Measurements from ENCODE around the gene HAT1. TPM values are rescaled to one million over a fixed set of nuclear protein-coding genes. Genes with fewer than 3 reads are reported as not detected.

The HAT1 gene
- total RNA-seq, 1 donor from 2014 or later = 25.3 TPM

DNA sequence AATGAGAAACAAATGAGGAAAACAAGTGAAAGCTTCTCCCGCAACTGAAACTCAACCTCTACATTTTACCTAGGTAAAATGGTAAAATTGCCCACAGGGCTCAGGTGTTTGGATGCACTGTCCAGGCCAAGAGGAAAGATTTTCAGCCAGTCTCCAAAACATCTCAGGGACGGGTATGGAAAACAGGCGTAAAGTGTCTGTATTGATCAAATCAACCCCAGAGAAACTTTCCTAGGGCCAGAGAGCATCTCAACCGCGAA is 361 bp upstream of the HAT1 start:
- ATAC-seq = no peak

DNA sequence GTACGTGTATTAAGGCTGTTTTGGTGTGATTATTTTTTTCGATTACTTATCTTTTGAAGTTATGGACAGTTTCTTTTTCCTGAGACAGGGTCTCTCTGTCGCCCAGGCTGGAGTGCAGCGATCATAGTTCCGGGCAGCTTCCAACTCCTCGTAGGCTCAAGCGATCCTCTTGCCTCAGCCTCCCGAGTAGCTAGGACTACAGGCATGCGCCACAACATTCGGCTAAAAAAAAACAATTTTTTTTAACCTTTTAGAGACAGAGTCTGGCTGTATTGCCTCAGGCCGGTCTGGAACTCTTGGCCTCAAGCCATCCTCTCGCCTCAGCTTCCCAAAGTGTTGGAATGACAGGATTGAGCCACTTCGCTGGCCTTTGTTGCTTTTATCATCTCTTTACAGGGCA is 945 bp downstream of the HAT1 start:
- no peak for ATAC-seq

DNA sequence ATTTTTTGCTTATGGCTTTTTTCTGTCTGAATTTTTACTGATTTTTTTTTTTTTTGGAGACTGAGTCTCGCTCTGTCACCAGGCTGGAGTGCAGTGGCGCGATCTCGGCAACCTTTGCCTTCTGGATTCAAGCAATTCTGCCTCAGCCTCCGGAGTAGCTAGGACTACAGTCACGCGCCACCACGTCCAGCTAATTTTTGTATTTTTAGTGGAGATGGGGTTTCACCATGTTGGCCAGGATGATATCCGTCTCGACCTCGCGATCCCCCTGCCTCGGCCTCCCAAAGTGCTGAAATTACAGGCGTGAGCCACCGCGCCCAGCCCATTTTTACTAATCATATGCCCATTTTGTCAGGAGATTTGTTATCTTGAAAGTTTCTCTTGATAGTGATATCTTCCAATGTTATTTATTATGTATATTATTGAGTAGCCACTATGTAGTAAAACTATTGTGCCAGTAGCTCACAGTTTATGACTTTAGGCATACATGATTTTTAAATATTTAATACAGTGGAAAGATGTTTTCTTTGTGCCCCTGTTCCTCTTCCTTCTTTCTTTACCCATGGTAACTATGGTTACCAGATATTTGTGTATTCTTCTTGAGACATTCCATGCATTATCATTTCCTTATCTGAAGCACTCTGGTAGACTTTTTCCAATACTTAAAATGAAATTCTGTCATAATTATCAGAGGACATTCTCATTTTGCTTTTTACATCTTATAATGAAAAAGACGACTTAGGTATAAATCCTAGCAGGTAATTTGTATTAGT is 2.1 kb downstream of the HAT1 start:
- no peak for ATAC-seq

DNA sequence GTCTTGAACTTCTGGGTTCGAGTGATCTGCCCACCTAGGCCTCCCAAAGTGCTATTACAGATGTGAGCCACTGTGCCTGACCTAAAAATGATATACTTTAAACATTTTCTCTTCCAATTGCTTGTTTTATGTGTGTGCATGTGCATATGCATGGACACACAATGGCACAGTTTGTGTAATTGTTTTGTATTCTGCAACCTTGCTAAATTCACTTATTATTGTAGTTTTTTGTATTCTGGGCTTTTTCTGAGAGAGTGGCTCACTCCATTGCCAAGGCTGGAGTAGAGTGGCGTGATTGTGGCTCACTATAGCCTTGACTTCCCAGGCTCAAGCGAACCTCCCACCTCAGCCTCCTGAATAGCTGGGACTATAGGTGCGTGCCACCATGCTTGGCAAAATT is 8.1 kb downstream of the HAT1 start:
- ATAC-seq = no peak

DNA sequence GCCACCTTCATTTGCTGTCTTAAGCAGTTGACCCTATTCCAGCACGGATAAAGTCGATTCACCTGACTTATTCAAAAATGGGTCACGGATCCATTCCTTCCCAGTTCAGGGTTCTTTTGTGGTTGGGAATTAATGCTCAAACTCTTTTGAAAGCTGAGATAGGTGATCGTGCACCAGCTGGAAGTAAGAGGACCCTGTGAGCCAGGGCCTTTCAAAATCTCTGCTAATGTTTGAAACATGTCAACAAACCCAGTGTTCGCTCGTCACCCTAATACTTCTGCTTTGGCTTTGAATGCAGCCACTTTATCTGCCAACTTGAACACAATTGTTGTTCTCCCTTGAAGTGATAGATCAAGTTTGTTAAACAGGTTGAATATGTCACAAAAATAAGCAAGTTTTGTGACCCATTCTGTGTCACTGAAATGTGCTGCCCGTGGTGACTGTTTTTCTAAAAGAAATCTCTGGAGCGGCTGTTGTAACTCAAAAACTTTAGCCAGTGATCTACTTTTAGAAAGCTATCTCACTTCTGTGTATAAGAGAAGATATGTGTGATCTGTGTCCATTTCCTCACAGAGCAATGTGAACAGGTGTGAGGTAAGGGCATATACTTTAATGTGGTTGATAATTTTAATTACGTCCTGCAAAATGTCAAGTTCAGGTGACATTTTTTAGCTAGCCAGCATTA is 16.9 kb downstream of the HAT1 start:
- no peak for ATAC-seq

DNA sequence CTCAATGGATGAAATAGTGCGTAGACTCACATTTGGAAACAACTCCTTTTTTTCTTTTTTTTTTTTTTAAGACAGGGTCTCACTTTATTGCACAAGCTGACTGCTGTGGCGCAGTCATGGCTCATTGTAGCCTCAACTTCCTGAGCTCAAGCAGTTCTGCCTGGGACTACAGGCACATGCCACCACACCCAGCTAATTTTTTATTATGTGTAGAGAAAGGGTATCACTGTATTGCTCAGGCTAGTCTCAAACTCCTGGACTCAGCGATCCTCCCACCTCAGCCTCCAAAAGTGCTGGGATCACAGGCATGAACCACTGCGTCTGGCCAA is 17.4 kb downstream of the HAT1 start:
- no peak for ATAC-seq

DNA sequence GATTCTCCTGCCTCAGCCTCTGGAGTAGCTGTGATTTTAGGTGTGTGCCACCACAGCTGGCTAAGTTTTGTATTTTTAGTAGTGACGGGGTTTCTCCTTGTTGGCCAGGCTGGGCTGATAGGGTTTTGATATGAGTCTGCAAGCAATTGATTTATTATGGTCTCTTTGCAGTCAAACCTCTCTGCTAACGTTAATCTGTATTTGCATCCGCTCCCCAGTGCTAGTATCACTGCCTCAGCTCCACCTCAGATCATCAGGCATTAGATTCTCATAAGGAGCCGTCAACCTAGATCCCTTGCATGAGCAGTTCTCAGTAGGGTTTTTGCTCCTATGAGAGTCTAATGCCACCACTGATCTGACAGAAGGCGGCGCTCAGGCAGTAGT is 19.0 kb downstream of the HAT1 start:
- ATAC-seq = no peak

DNA sequence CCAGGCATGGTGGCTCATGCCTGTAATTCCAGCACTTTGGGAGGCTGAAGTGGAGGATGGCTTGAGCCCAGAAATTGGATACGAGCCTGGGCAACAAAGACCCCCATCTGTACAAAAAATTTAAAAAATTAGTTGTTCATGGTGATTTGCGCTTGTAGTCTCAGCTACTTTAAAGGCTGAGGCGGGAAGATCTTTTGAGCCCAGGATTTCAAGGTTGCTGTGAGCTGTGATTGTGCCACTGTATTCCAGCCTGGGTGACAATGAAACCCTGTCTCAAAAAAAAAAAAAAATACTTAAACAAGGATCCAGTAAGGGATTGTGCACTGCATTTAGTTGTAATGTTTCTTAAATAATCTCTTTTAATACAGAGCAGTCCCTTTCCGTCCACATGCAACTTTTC is 21.6 kb downstream of the HAT1 start:
- ATAC-seq = no peak

DNA sequence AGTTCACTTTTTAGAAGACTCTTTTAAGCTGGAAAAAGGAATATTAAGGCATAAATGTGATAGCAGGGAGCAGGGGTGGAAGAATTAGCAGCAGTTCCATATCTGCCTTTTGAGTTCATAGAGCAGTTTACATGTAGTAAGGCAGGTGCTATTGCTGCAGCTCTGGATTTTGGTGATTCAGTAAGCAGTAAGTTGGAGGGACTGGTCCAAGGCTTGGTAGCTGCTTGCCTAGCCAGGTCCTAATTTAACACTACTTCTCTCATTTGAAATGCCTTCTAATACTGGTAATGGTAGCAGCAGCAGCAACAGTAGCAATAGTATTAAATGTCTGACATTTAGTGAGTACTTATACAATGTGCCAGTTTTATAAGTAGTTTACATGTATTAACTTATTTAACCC is 30.0 kb downstream of the HAT1 start:
- no peak for ATAC-seq

DNA sequence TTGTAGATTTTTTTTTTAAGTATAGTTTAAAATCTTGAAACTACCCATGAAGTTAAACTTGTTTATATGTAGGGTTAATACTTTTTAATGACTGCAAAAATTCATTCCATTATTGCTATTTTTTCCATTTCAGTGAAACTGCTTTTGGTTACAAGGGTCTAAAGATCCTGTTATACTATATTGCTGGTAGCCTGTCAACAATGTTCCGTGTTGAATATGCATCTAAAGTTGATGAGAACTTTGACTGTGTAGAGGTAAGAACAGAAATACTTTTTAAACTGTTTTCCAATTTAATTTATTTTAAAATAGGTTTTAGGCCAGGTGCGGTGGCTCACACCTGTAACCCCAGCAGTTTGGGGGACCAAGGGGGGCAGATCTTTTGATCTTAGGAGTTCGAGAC is 30.5 kb downstream of the HAT1 start:
- no peak for ATAC-seq

DNA sequence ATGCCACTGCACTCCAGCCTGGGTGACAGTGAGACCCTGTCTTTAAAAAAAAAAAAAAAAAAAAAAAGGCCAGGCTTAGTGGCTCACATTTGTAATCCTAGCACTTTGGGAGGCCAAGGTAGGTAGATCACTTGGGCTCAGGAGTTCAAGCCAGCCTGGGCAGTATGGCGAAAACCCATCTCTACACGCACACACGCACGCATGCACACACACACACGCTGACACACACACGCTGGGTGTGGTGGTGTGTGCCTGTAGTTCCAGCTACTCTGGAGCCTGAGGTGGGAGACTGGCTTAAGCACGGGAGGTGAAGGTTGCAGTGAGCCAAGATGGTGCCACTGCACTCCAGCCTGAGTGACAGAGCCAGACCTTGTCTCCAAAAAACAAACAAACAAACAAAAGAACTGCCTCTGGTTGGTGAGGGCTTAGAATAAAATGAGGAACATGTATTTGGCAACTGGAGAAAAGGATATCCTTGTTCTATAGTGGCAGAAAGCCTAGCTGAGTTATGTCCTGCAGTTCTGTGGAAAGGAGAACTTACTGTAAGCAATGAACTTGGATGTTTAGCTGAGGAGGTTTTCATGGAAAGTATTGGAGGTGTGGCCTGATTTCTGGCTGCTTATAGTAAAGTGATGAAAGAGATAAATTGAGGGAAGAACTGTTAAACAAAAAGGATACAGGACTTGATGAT is 34.0 kb downstream of the HAT1 start:
- ATAC-seq = no peak

DNA sequence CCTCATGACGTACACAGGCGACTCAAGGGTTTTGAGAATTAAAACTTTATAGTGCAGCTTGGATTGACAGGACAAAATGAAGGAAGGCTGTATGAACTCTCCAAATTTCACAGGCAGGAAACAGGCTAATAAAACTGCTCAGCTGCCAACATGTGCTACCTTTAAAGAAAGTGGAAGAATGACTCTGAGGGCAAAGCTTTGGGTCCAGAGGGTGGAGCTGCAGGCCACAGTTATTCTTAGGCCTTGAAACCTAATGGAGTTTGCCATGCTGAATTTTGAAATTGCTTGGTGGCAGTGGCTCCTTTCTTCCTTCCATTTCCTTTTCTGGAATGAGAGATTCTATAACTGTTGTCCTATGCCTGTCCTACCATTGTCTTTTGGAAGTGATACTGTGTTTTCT is 34.8 kb downstream of the HAT1 start:
- ATAC-seq = no peak

DNA sequence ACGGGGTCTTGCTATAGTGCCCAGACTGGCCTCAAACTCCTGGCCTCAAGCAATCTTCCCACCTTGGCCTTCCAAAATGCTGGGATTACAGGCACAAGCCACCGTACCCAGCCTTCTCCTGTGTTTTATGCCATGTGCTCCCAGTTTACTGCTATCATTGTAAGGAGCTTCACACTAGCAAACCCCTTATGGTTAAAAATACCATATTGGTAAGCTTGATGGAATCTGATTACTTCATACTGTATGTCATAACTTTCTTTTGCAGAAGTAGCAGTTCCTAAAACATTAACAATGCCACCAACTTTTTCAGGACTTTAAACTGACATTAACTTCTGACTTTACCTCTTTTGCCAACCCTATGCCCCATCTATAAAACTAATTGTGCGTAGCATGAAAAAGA is 36.2 kb downstream of the HAT1 start:
- ATAC-seq = no peak

DNA sequence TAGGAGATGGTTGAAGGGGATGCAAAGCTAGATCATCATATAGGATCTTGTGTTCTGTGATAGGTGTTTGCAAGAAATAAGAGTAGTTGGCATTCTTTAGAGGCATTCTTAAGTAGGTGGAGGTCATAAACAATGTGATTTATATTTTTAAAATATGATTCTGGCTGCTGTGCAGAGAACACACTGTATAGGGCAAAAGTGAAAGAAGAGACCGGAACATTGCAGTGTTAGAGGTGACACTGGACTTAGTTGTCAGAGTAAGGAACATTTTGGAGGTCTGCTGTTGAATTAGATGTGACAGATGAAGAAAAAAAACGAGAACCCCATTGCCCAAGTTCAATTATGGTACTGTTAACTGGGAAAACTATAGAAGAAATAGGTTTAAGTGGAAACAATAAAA is 37.7 kb downstream of the HAT1 start:
- no peak for ATAC-seq

DNA sequence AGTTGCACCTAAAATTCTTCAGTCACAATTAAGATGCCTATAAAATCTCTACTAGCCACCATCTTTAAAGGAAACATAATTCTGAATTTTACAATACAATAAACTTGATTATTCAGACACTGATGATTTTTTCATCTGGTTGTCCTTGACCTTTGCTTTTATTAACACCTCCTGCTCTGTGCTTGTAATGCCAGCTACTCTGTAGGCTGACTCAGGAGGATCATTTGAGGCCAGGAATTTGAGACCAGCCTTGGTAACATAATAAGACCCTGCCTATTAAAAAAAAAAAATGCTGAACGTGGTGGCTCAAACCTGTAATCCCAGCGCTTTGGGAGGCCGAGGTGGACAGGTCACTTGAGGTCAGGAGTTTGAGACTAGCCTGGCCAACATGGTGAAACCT is 38.3 kb downstream of the HAT1 start:
- ATAC-seq = no peak

DNA sequence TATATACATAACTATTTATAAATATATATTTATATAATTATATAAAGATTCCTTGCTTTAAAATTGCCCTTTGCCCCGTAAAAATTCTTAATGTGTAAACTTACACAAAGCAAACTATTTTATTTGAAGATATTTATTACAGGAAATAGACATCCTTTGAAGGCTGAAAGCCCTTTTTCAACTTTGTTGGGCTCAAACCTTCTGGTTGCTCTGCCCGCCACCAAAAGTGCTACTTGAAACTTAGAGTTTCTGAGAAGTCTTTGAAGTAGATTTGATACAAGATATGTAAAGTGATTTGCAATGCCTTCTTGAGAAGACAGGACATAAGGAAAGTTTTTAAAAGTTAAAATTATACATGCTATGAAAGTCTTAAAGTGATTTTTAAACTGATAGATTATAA is 40.9 kb downstream of the HAT1 start:
- no peak for ATAC-seq

DNA sequence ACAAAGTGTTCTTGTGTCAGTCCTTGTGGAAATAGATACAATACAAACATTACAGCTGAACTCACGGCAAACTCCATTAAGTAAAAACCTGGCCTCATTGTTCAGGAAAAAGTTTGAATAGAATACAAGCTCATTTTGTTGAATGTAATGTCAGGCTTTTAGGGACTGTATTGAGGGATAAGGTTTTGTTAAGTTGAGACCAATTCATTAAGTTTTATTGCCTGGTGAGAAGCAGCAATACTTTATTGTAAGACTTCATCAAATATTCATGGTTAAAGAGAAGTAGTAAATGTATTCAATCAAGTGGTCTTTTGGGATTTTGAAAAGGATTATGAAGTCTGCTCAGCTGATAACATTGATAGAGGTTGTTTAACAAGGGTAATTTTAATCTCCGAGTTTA is 42.0 kb downstream of the HAT1 start:
- ATAC-seq = no peak

DNA sequence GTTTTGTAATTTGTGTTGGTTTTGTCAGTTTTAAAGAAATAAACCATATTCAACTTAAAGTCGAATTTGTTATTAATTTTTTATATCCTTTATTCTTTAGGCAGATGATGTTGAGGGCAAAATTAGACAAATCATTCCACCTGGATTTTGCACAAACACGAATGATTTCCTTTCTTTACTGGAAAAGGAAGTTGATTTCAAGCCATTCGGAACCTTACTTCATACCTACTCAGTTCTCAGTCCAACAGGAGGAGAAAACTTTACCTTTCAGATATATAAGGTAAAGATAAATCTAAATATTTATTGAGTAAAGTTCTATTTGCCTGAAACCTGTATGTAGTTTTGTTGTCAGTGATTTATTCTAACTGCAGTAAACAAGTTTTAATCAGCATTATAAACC is 43.0 kb downstream of the HAT1 start:
- no peak for ATAC-seq

DNA sequence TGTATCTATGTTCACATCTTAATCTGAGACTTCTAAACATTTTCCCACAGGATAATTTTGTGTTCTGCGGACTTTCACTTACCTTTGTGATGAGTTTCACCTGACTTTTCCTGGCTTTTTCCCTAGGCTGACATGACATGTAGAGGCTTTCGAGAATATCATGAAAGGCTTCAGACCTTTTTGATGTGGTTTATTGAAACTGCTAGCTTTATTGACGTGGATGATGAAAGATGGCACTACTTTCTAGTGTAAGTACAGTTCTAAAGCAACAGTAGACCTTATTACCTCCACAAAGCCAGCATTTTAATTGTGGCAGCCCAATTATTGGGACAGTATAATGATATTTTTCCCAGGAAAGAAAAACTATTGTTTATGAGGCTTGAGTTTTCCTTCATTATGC is 43.4 kb downstream of the HAT1 start:
- no peak for ATAC-seq

DNA sequence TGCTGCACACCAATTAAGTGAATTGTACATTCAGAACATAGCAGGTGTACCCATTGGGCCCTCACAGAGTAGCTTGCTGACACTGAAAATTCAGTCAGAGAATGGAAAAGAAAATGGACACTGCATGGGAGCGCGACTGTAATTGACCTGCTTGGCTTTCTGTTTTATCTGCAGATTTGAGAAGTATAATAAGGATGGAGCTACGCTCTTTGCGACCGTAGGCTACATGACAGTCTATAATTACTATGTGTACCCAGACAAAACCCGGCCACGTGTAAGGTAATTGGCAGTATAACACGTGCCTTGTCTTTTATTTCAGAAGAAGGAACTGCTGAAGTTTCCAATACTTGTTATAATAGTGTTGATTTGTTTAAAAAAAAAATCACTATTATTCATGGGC is 44.0 kb downstream of the HAT1 start:
- no peak for ATAC-seq

DNA sequence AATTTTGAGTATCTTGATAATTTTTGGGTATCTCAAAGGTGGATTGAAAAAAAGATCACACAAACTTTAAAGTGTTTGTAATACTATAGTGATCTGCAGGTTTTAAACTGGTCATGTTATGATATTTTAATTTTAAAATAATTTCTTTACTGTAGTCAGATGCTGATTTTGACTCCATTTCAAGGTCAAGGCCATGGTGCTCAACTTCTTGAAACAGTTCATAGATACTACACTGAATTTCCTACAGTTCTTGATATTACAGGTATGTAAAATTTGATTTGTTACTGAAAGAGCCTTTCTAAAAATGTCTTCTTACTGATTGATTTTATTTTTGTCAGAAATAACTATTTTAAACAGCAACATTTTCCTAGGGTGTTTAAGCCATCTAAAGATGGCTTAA is 44.4 kb downstream of the HAT1 start:
- no peak for ATAC-seq

DNA sequence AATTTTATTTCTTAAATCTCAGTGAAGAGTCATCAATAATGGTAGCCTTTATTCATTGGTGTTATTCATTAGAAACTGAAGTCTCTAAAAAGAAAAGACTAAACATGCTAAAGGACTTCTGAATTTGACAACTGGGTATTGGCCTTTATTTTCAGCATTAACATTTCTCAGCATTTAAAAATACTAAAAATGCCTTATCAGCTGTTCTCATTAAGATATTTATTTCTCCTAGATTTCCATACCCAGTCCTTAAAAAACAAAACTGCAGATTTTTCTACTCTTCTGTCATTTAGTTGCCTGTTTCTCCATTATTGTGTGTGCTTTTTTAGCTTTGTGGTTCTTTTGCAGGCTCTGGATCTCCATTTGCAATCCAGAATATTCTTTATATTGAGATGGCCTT is 46.2 kb downstream of the HAT1 start:
- ATAC-seq = no peak

DNA sequence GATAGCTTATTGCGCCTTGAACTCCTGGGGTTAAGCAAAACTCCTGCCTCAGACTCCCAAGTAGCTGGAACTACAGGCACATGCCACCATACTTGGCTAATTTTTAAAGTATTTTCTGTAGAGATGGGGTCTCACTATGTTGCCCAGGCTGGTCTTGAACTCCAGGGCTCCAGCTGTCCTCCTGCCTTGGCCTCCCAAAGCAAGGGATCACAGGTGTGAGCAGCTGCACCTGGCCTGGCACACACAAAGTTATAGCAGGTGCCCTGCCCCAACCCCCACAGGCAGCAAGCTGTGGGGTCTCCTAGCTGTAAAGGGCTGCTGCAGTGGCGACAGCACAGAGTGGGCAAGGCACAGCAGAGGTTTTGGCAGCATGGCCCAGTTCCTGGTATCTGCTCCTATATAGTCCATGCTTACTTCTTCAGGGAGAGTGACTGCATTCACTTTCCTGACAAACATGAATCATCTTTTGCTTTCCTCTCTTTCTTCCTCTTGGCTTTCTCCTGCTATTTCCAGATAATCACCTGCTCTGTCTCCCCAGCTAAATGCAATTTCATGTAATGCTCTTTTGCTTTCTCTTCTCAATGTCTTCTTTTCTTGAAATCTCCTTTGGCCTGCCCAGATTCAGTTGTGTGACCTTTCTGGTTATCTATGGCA is 50.2 kb downstream of the HAT1 start:
- ATAC-seq = no peak

DNA sequence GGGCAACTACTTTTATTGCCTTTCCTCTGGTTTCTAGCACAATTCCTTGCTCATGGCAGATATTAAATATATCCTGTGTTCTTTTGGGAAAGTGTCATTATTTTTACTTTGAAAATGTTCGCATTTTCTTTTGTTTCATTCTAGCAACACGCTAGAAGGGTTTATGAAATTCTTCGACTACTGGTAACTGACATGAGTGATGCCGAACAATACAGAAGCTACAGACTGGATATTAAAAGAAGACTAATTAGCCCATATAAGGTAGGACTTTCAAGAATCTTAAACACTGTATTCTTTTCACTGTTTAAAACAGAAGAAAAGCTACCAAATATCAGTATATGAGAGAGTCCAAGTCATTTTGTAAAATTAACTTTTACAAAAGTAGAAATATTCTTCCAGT is 56.8 kb downstream of the HAT1 start:
- ATAC-seq = no peak
